ENCODE measurements around the gene GLS. TPM values are rescaled to one million over a fixed set of nuclear protein-coding genes. Genes with fewer than 3 reads are reported as not detected.
"Not testable (repeated sequence)": the region's sequence is repeated elsewhere in the genome, so short reads cannot be mapped to it uniquely, and the experiment has no call there.

Gene GLS
- 229 and 252 TPM in 2 replicates for total RNA-seq
- 210 TPM for polyA plus RNA-seq (2012)

- peak; percentile 99 for DNase-seq (ENCODE audit: low read depth)
These were observed at the start of gene GLS for GRCh38 chr2:190880378-190881083. GLS (plus strand) TSS chr2:190880821; CDS start chr2:190881085, 264 bp downstream.

GRCh38 chr2:190831941-190832340 is 48.7 kb upstream of the GLS start:
- no peak for DNase-seq (ENCODE audit: low read depth)

GRCh38 chr2:190834890-190835208 is 45.8 kb upstream of the GLS start:
- DNase-seq (ENCODE audit: low read depth) = no peak

- DNase-seq (ENCODE audit: low read depth) = peak; percentile 88
These were observed 45.2 kb upstream of the GLS start for GRCh38 chr2:190835303-190835930.

- DNase-seq (ENCODE audit: low read depth) = peak; percentile 9
These were observed 43.9 kb upstream of the GLS start for GRCh38 chr2:190836767-190837166.

- DNase-seq (ENCODE audit: low read depth) = peak; percentile 69
These were observed 43.2 kb upstream of the GLS start for GRCh38 chr2:190837420-190837819.

GRCh38 chr2:190837952-190838361 is 42.7 kb upstream of the GLS start:
- DNase-seq (ENCODE audit: low read depth) = peak; percentile 30

GRCh38 chr2:190838492-190838910 is 42.1 kb upstream of the GLS start:
- peak; percentile 83 for DNase-seq (ENCODE audit: low read depth)

GRCh38 chr2:190840569-190841172 is 40.0 kb upstream of the GLS start:
- no peak for DNase-seq (ENCODE audit: low read depth)

- peak; percentile 77 for DNase-seq (ENCODE audit: low read depth)
These were observed 38.7 kb upstream of the GLS start for GRCh38 chr2:190841707-190842505.

- DNase-seq (ENCODE audit: low read depth) = no peak
These were observed 38.0 kb upstream of the GLS start for GRCh38 chr2:190842606-190843104.

- DNase-seq (ENCODE audit: low read depth) = no peak
These were observed 36.5 kb upstream of the GLS start for GRCh38 chr2:190843890-190844699.

- DNase-seq (ENCODE audit: low read depth) = no peak
These were observed 35.8 kb upstream of the GLS start for GRCh38 chr2:190844700-190845401.

GRCh38 chr2:190846746-190847145 is 33.9 kb upstream of the GLS start:
- DNase-seq (ENCODE audit: low read depth) = no peak

GRCh38 chr2:190847504-190848081 is 33.0 kb upstream of the GLS start:
- no peak for DNase-seq (ENCODE audit: low read depth)

GRCh38 chr2:190849774-190850173 is 30.8 kb upstream of the GLS start:
- DNase-seq (ENCODE audit: low read depth) = peak; percentile 75

GRCh38 chr2:190853022-190853421 is 27.6 kb upstream of the GLS start:
- not testable (repeated sequence) for DNase-seq (ENCODE audit: low read depth)

GRCh38 chr2:190853531-190854383 is 26.9 kb upstream of the GLS start:
- no peak for DNase-seq (ENCODE audit: low read depth)

GRCh38 chr2:190854726-190855125 is 25.9 kb upstream of the GLS start:
- DNase-seq (ENCODE audit: low read depth) = no peak

Measured in myocyte (in vitro differentiated cells).